Cortex of kidney (tissue), 1 donor: ENCODE results near the gene ZDHHC7.

Experiments used
- DNase-seq: peaks from one replicate; lab custom pipeline; 2025; lab: John Stamatoyannopoulos, UW

The ZDHHC7 gene

GRCh38 chr16:85018529-85019236 lies 7.3 kb upstream of the ZDHHC7 start:
- no peak for DNase-seq

GRCh38 chr16:85017633-85018032 lies 6.3 kb upstream of the ZDHHC7 start:
- DNase-seq, result no peak

- no peak for DNase-seq
Observed at GRCh38 chr16:85017151-85017550, 5.8 kb upstream of the ZDHHC7 start.

GRCh38 chr16:85015481-85016187 lies 4.3 kb upstream of the ZDHHC7 start:
- DNase-seq, result no peak

- DNase-seq, result no peak
Observed at GRCh38 chr16:85014311-85014710, 3.0 kb upstream of the ZDHHC7 start.

GRCh38 chr16:85011846-85012284 lies 530 bp upstream of the ZDHHC7 start:
- DNase-seq, result no peak

GRCh38 chr16:85010446-85010930 lies 847 bp downstream of the ZDHHC7 start:
- DNase-seq, result no peak

GRCh38 chr16:85008271-85008670 lies 3.1 kb downstream of the ZDHHC7 start:
- DNase-seq, result no peak

- no peak for DNase-seq
Observed at GRCh38 chr16:85007496-85008214, 3.7 kb downstream of the ZDHHC7 start.

GRCh38 chr16:85006639-85007038 lies 4.7 kb downstream of the ZDHHC7 start:
- no peak for DNase-seq

GRCh38 chr16:85005285-85006069 lies 5.9 kb downstream of the ZDHHC7 start:
- no peak for DNase-seq

GRCh38 chr16:85004587-85005205 lies 6.6 kb downstream of the ZDHHC7 start:
- DNase-seq, result no peak

- no peak for DNase-seq
Observed at GRCh38 chr16:85003725-85004586, 7.4 kb downstream of the ZDHHC7 start.

- DNase-seq, result no peak
Observed at GRCh38 chr16:85003076-85003475, 8.3 kb downstream of the ZDHHC7 start.

GRCh38 chr16:85002608-85003007 lies 8.7 kb downstream of the ZDHHC7 start:
- no peak for DNase-seq

- DNase-seq, result no peak
Observed at GRCh38 chr16:85002099-85002541, 9.2 kb downstream of the ZDHHC7 start.

- no peak for DNase-seq
Observed at GRCh38 chr16:84999857-85000480, 11.4 kb downstream of the ZDHHC7 start.

GRCh38 chr16:84999200-84999599 lies 12.1 kb downstream of the ZDHHC7 start:
- DNase-seq, result no peak

GRCh38 chr16:84996365-84996764 lies 15.0 kb downstream of the ZDHHC7 start:
- no peak for DNase-seq

GRCh38 chr16:84995663-84996062 lies 15.7 kb downstream of the ZDHHC7 start:
- no peak for DNase-seq
